GM23248 (cell line): ENCODE data around the gene DYNLT5. TPM values are rescaled to one million over a fixed set of nuclear protein-coding genes. Genes with fewer than 3 reads are reported as not detected.
A peak's percentile ranks its signal among the peaks of the same experiment; 100 is the strongest.

Experiments
- DNase-seq: peaks from one replicate; pipeline ENCODE4 v3.0.0-alpha.2; 2015
- H2AFZ ChIP-seq: fragments of 200-600 bp; sonication (generic); 2 replicates; pipeline ENCODE4 v1.6.1; 2016; ENCODE audit warnings: antibody characterized with exemption
- H3F3A ChIP-seq: fragments of 200-600 bp; sonication (generic); 2 replicates; pipeline ENCODE4 v1.6.1; 2016; ENCODE audit warnings: mild to moderate bottlenecking, antibody characterized with exemption, mixed run types; ENCODE audit not compliant: insufficient read depth
- H3K27ac ChIP-seq: fragments of 200-600 bp; sonication (generic); 2 replicates; pipeline ENCODE4 v1.5.1; 2016; ENCODE audit warnings: mild to moderate bottlenecking
- H3K27me3 ChIP-seq: fragments of 200-600 bp; sonication (generic); replicated peaks from 2 replicates; pipeline ENCODE4 v1.6.1; 2016; ENCODE audit warnings: mild to moderate bottlenecking; ENCODE audit not compliant: insufficient read depth
- H3K36me3 ChIP-seq: fragments of 200-600 bp; sonication (generic); 2 replicates; pipeline ENCODE4 v1.6.1; 2016; ENCODE audit warnings: low read depth, mild to moderate bottlenecking
- H3K4me1 ChIP-seq: fragments of 200-600 bp; sonication (generic); 2 replicates; pipeline ENCODE4 v1.6.1; 2016; ENCODE audit warnings: mild to moderate bottlenecking; ENCODE audit not compliant: insufficient read depth
- H3K4me2 ChIP-seq: fragments of 200-600 bp; sonication (generic); one replicate; pipeline ENCODE4 v1.6.1; 2016; ENCODE audit warnings: mild to moderate bottlenecking; ENCODE audit not compliant: unreplicated experiment
- H3K4me3 ChIP-seq: fragments of 200-600 bp; sonication (generic); 2 replicates; pipeline ENCODE4 v1.5.1; 2016; ENCODE audit warnings: mild to moderate bottlenecking
- H3K79me2 ChIP-seq: fragments of 200-600 bp; sonication (generic); 2 replicates; pipeline ENCODE4 v1.6.1; 2016; ENCODE audit warnings: mild to moderate bottlenecking; ENCODE audit not compliant: insufficient read depth
- H3K9ac ChIP-seq: fragments of 200-600 bp; sonication (generic); 2 replicates; pipeline ENCODE4 v1.6.1; 2016; ENCODE audit warnings: mild to moderate bottlenecking
- H3K9me2 ChIP-seq: fragments of 200-600 bp; sonication (generic); 2 replicates; pipeline ENCODE4 v1.6.1; 2016; ENCODE audit warnings: mixed run types, mild to moderate bottlenecking, moderate library complexity; ENCODE audit not compliant: insufficient read depth
- H3K9me3 ChIP-seq: fragments of 200-600 bp; sonication (generic); one replicate; pipeline ENCODE4 v1.6.1; 2017; ENCODE audit warnings: low read depth
- H4K20me1 ChIP-seq: fragments of 200-600 bp; sonication (generic); 2 replicates; pipeline ENCODE4 v1.6.0; 2016; ENCODE audit not compliant: insufficient read depth
- EZH2 ChIP-seq: fragments of 200-600 bp; sonication (generic); IDR thresholded peaks from 2 replicates; pipeline ENCODE4 v1.6.1; 2018; ENCODE audit warnings: antibody characterized with exemption, mild to moderate bottlenecking; ENCODE audit not compliant: insufficient read depth, poor library complexity, severe bottlenecking
- EZH2phosphoT487 ChIP-seq: fragments of 200-600 bp; sonication (generic); IDR thresholded peaks from 2 replicates; pipeline ENCODE4 v1.6.1; 2018; ENCODE audit warnings: antibody characterized with exemption, moderate library complexity, mild to moderate bottlenecking, low read depth; ENCODE audit not compliant: insufficient read depth
- WGBS, 2 experiments: methylation state at CpG; one replicate each; pipeline ENCODE4 v1.1.6; 2015 to 2017; ENCODE audit warnings: low lambda C conversion rate in 2 of 2, low coverage in 1 of 2; ENCODE audit errors: missing lambda C conversion rate in 2 of 2; 5-methylcytosine and 5-hydroxymethylcytosine counted together
- in situ Hi-C: fragments of 300-500 bp; cut with MboI; formaldehyde crosslinking; loops from 2 replicates; pipeline ENCODE4 v1.15.0; 2020
- polyA plus RNA-seq: library from polyadenylated mRNA; unstranded; fragments of >200 nt; fragmentation: Nextera tagmentation; extraction: Ambion mirVana; gene quantifications from 2 replicates; pipeline ENCODE4 v1.2.1, GENCODE V29; 2016
- total RNA-seq: library from RNA; depleted of rRNA; stranded (reverse); fragments of >200 nt; shearing (Covaris generic); gene quantifications from 2 replicates; pipeline ENCODE4 v1.2.3, GENCODE V29; 2014

Gene DYNLT5
- total and polyA plus RNA-seq, 2 experiments from 2014 or later = 2.3 to 3.0 TPM

GRCh38 chr1:66769512-66770229 lies 17.4 kb downstream of the DYNLT5 start:
- H3K27me3 ChIP-seq = no peaks in the 10 kb centered on the region
- H2AFZ ChIP-seq = peak overlapping the region; percentile 10; the same call in 1 of the 2 replicates
- no peaks in the 10 kb centered on the region for H3K79me2 ChIP-seq
- 94% methylated on average over 7 of the region's 7 CpGs for WGBS, 2 experiments
- H3F3A ChIP-seq = no peaks in the 10 kb centered on the region
- no peak for DNase-seq
- H3K27ac ChIP-seq = no peak overlapping the region
- no peaks in the 10 kb centered on the region for H3K36me3 ChIP-seq
- H3K9me2 ChIP-seq = no peaks in the 10 kb centered on the region
- no peaks in the 10 kb centered on the region for H3K4me1 ChIP-seq
- H3K4me2 ChIP-seq = no peak overlapping the region
- no peaks in the 10 kb centered on the region for H4K20me1 ChIP-seq
- no peak overlapping the region for H3K9ac ChIP-seq
- no peak overlapping the region for H3K4me3 ChIP-seq
- in situ Hi-C loops = no loop called here
- H3K9me3 ChIP-seq = no peaks in the 10 kb centered on the region
- TF ChIP-seq EZH2phosphoT487 (no peak), EZH2 (no peak)

GRCh38 chr1:66770240-66770639 lies 18.0 kb downstream of the DYNLT5 start:
- Histone ChIP-seq H2AFZ (no peak overlapping the region), H3K9me3 (no peaks in the 10 kb centered on the region), H3K4me3 (no peak overlapping the region), H3K4me1 (no peaks in the 10 kb centered on the region), H3K79me2 (no peaks in the 10 kb centered on the region), H3K27ac (no peak overlapping the region), H4K20me1 (no peaks in the 10 kb centered on the region), H3K9ac (no peak overlapping the region), H3K36me3 (no peaks in the 10 kb centered on the region), H3K4me2 (no peak overlapping the region), H3K9me2 (no peaks in the 10 kb centered on the region), H3K27me3 (no peaks in the 10 kb centered on the region), H3F3A (no peaks in the 10 kb centered on the region)
- WGBS, 2 experiments = 96 to 100% methylated on average over 2 of the region's 2 CpGs
- DNase-seq = no peak
- in situ Hi-C loops = no loop called here
- TF ChIP-seq EZH2 (no peak), EZH2phosphoT487 (no peak)

GRCh38 chr1:66770694-66771093 lies 18.4 kb downstream of the DYNLT5 start:
- H3K4me3 ChIP-seq = no peak overlapping the region
- H3K9me2 ChIP-seq = no peaks in the 10 kb centered on the region
- H2AFZ ChIP-seq = no peak overlapping the region
- H3K36me3 ChIP-seq = no peaks in the 10 kb centered on the region
- no peaks in the 10 kb centered on the region for H3K9me3 ChIP-seq
- H4K20me1 ChIP-seq = no peaks in the 10 kb centered on the region
- WGBS, 2 experiments = 68 to 72% methylated on average over 4 of the region's 4 CpGs
- no peak overlapping the region for H3K4me2 ChIP-seq
- H3K4me1 ChIP-seq = no peaks in the 10 kb centered on the region
- in situ Hi-C loops = no loop called here
- no peak overlapping the region for H3K9ac ChIP-seq
- TF ChIP-seq EZH2 (no peak), EZH2phosphoT487 (no peak)
- no peaks in the 10 kb centered on the region for H3K27me3 ChIP-seq
- no peaks in the 10 kb centered on the region for H3K79me2 ChIP-seq
- no peak for DNase-seq
- no peaks in the 10 kb centered on the region for H3F3A ChIP-seq
- no peak overlapping the region for H3K27ac ChIP-seq

- H4K20me1 ChIP-seq = no peaks in the 10 kb centered on the region
- no peak overlapping the region for H3K9ac ChIP-seq
- no peaks in the 10 kb centered on the region for H3K36me3 ChIP-seq
- no peak for TF ChIP-seq EZH2
- TF ChIP-seq EZH2phosphoT487 = no peak
- in situ Hi-C loops = no loop called here
- H3K27ac ChIP-seq = no peak overlapping the region
- no peak overlapping the region for H3K4me3 ChIP-seq
- H3K9me3 ChIP-seq = no peaks in the 10 kb centered on the region
- no peaks in the 10 kb centered on the region for H3K79me2 ChIP-seq
- H3K9me2 ChIP-seq = no peaks in the 10 kb centered on the region
- 88 to 93% methylated on average over 2 of the region's 2 CpGs for WGBS, 2 experiments
- no peak overlapping the region for H3K4me2 ChIP-seq
- no peaks in the 10 kb centered on the region for H3K27me3 ChIP-seq
- H2AFZ ChIP-seq = no peak overlapping the region
- H3F3A ChIP-seq = no peaks in the 10 kb centered on the region
- peaks cover 1% of the 10 kb centered on the region for H3K4me1 ChIP-seq
- DNase-seq = no peak
Observed at GRCh38 chr1:66773227-66773626, 21.0 kb downstream of the DYNLT5 start.
